Natural killer cell (primary cell): ENCODE measurements around the gene SCART1. TPM values are rescaled to one million over a fixed set of nuclear protein-coding genes. Genes with fewer than 3 reads are reported as not detected.

Experiments
- ATAC-seq, 3 donors: fragments of 150-1000 bp in 2 of 3; fragments of 200-7000 bp in 1 of 3; cut with Tn5 transposase; 1 replicate in 1 of 3; 2 replicates in 2 of 3; pipeline ENCODE4 v1.10.0; 2021; ENCODE audit warnings: mild to moderate bottlenecking in 2 of 3, moderate library complexity in 2 of 3
- DNase-seq, 2 donors: peaks; one replicate each; pipeline versions ENCODE4 v3.0.0 to v3.0.0-alpha.2; 2013 to 2021; ENCODE audit warnings: mixed read lengths in 1 of 2
- H3K27ac ChIP-seq: one replicate; pipeline ENCODE4 v1.5.1; 2013; ENCODE audit warnings: mild to moderate bottlenecking, low read length
- H3K27me3 ChIP-seq: one replicate; pipeline ENCODE4 v1.6.1; 2013; ENCODE audit warnings: low read length; ENCODE audit not compliant: control insufficient read depth, insufficient read depth
- H3K36me3 ChIP-seq: one replicate; pipeline ENCODE4 v1.6.1; 2013; ENCODE audit warnings: low read length; ENCODE audit not compliant: control insufficient read depth, insufficient read depth
- H3K4me1 ChIP-seq: one replicate; pipeline ENCODE4 v1.6.1; 2013; ENCODE audit warnings: low read length; ENCODE audit not compliant: control insufficient read depth, insufficient read depth
- H3K4me3 ChIP-seq: one replicate; pipeline ENCODE4 v1.5.1; 2013; ENCODE audit warnings: low read length
- H3K9me3 ChIP-seq: one replicate; pipeline ENCODE4 v1.6.1; 2013; ENCODE audit warnings: low read length; ENCODE audit not compliant: control insufficient read depth, insufficient read depth
- H3K27ac Mint-ChIP-seq, 2 donors: one replicate each; pipeline ENCODE4 v1.8.0; 2022; ENCODE audit warnings: mild to moderate bottlenecking in 2 of 2, mixed read lengths in 2 of 2, moderate library complexity in 1 of 2
- H3K27me3 Mint-ChIP-seq, 2 donors: one replicate each; pipeline ENCODE4 v1.8.0; 2022; ENCODE audit warnings: low read depth in 2 of 2, mixed read lengths in 2 of 2
- H3K36me3 Mint-ChIP-seq: one replicate; pipeline ENCODE4 v1.8.0; 2022; ENCODE audit warnings: mixed read lengths
- H3K4me1 Mint-ChIP-seq, 2 donors: one replicate each; pipeline ENCODE4 v1.8.0; 2022; ENCODE audit warnings: mixed read lengths in 2 of 2
- H3K4me3 Mint-ChIP-seq: one replicate; pipeline ENCODE4 v1.8.0; 2022; ENCODE audit warnings: mild to moderate bottlenecking, moderate library complexity, mixed read lengths
- H3K9me3 Mint-ChIP-seq, 2 donors: one replicate each; pipeline ENCODE4 v1.8.0; 2022; ENCODE audit warnings: mixed read lengths in 2 of 2
- WGBS: methylation state at CpG from one replicate; pipeline ENCODE4 v1.1.7; 2013; ENCODE audit warnings: missing lambda C conversion rate; ENCODE audit not compliant: insufficient coverage; 5-methylcytosine and 5-hydroxymethylcytosine counted together
- intact Hi-C: fragments of 100-400 bp; cut with micrococcal nuclease; formaldehyde crosslinking; loops from one replicate; pipeline ENCODE4 v1.14.2; 2022
- total RNA-seq, 4 donors: library from RNA; stranded (reverse); fragments of 120-200 nt in 1 of 4; gene quantifications; one replicate each; pipeline versions ENCODE4 v1.2.3 to v1.2.4, GENCODE V29; 2013 to 2022
- TF ChIP-seq, protein P1 (sequence below): fragments of 200-600 bp; IDR thresholded peaks from one replicate; pipeline ENCODE4 v1.8.0; 2022; ENCODE audit warnings: antibody characterized with exemption

Gene SCART1
- total RNA-seq, 3 donors from 2014 or later (not counting 1 experiment from before 2014, with no cell fraction given), result 8.6 to 13.8 (median 9.9) TPM

DNA sequence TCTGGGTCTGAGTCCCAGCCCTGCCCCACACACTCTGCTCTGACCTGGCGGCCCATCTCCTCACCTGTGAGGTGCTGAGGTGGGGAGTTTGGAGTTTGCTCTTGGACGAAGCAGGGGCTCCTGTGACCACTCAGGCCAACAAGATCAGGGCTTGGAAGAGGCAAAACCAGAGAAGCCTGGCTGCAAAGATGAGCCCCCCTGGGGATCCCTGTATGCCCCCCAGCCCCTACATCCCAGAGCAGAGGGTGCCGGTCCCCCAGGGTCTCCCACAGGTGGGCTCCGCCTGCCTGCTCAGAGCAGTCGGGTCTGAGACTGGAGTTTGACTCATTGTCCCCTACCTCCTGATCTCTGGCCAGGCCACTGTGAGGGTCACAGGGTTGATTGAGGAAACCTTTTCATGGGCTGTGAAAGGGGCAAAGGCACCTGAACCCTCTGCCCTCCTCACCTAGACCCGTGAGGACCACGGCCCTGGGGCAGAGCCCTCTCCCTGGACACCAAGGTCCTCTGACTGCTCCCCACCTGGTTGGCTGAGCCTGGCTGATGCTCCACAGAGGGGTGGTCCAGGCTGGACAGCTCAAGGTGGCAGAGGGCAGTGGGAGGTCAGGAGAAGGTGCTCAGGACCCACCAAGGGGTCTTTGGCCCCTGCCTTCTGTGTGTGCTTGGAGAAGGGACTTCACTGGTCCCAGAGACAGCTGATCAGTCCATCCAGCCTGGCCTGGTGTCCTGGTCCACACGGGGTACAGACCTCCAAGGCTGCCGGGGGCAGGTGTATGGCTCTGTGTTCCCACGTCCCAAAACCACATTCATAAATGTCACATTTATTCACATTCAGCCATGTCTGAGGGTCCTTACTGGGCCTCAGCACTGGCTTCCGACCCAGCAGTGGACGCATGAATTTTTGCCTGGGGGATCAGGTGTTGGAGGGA lies 9.1 kb upstream of the SCART1 start:
- intact Hi-C loops, result loop anchor here (10.0 kb wide), 1 partner anchor 50 kb away; no protein-coding TSS in a partner anchor
- DNase-seq, result no peak
- peaks cover 26% of the 10 kb centered on the region for H3K36me3 Mint-ChIP-seq
- no peak overlapping the region for H3K27ac Mint-ChIP-seq
- peaks cover 2 to 13% of the 10 kb centered on the region in 2 donors for H3K27me3 Mint-ChIP-seq
- no peak overlapping the region for H3K4me3 ChIP-seq
- H3K4me1 ChIP-seq, result peaks cover 29% of the 10 kb centered on the region
- H3K4me3 Mint-ChIP-seq, result no peak overlapping the region
- 85% methylated on average over 12 of the region's 12 CpGs for WGBS
- no peak for ATAC-seq
- H3K9me3 ChIP-seq, result peaks cover 13% of the 10 kb centered on the region
- H3K36me3 ChIP-seq, result no peaks in the 10 kb centered on the region
- H3K4me1 Mint-ChIP-seq, result peaks cover 13 to 35% of the 10 kb centered on the region in 2 donors
- no peak overlapping the region for H3K27ac ChIP-seq
- H3K27me3 ChIP-seq, result peaks cover 3% of the 10 kb centered on the region
- peaks cover 15 to 16% of the 10 kb centered on the region in 2 donors for H3K9me3 Mint-ChIP-seq
- TF ChIP-seq, protein P1, sequence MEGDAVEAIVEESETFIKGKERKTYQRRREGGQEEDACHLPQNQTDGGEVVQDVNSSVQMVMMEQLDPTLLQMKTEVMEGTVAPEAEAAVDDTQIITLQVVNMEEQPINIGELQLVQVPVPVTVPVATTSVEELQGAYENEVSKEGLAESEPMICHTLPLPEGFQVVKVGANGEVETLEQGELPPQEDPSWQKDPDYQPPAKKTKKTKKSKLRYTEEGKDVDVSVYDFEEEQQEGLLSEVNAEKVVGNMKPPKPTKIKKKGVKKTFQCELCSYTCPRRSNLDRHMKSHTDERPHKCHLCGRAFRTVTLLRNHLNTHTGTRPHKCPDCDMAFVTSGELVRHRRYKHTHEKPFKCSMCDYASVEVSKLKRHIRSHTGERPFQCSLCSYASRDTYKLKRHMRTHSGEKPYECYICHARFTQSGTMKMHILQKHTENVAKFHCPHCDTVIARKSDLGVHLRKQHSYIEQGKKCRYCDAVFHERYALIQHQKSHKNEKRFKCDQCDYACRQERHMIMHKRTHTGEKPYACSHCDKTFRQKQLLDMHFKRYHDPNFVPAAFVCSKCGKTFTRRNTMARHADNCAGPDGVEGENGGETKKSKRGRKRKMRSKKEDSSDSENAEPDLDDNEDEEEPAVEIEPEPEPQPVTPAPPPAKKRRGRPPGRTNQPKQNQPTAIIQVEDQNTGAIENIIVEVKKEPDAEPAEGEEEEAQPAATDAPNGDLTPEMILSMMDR, result no peak

DNA sequence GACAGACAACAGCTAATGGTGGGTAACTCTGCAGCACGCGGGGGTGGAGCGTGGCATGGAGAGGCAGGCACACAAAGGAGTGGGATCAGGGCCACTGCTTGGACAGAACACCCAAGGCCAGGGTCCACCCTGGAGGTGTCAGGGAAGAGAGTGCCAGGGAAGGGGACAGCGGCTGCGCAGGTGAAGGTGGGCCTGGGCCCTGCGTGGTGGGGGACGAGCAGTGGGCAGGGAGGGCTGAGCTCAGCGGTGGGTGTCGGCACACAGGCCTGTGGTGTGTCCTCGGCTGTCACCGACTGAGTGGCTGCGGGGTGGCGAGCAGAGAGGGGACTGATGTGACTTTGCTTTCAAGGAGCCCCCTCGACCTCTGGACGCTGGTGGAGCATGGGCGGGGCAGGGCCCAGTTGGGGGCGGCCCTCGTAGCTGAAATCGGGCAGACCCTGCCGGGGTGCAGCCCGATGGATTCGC lies 8.4 kb upstream of the SCART1 start:
- Mint-ChIP-seq H3K27me3 (peaks cover 2 to 13% of the 10 kb centered on the region in 2 donors), H3K36me3 (peaks cover 26% of the 10 kb centered on the region), H3K4me3 (no peak overlapping the region), H3K9me3 (peaks cover 15 to 16% of the 10 kb centered on the region in 2 donors), H3K27ac (no peak overlapping the region), H3K4me1 (peaks cover 13 to 34% of the 10 kb centered on the region in 2 donors)
- H3K4me3 ChIP-seq, result no peak overlapping the region
- TF ChIP-seq, protein P1, result no peak
- WGBS, result 96% methylated on average over 21 of the region's 22 CpGs
- intact Hi-C loops, result loop anchor here (10.0 kb wide), 1 partner anchor 50 kb away; no protein-coding TSS in a partner anchor
- no peak overlapping the region for H3K27ac ChIP-seq
- H3K4me1 ChIP-seq, result peaks cover 29% of the 10 kb centered on the region
- DNase-seq, result no peak
- H3K36me3 ChIP-seq, result no peaks in the 10 kb centered on the region
- peaks cover 3% of the 10 kb centered on the region for H3K27me3 ChIP-seq
- H3K9me3 ChIP-seq, result peaks cover 13% of the 10 kb centered on the region
- no peak for ATAC-seq

- Mint-ChIP-seq H3K27ac (no peak overlapping the region), H3K27me3 (peaks cover 2 to 13% of the 10 kb centered on the region in 2 donors), H3K4me3 (no peak overlapping the region), H3K36me3 (peaks cover 26% of the 10 kb centered on the region), H3K4me1 (peaks cover 13 to 34% of the 10 kb centered on the region in 2 donors), H3K9me3 (peaks cover 15 to 16% of the 10 kb centered on the region in 2 donors)
- TF ChIP-seq, protein P1, result no peak
- Histone ChIP-seq H3K4me1 (peaks cover 24% of the 10 kb centered on the region), H3K36me3 (no peaks in the 10 kb centered on the region), H3K27me3 (peaks cover 3% of the 10 kb centered on the region), H3K27ac (no peak overlapping the region), H3K4me3 (no peak overlapping the region), H3K9me3 (peaks cover 13% of the 10 kb centered on the region)
- intact Hi-C loops, result loop anchor here (10.0 kb wide), 1 partner anchor 49 kb away; no protein-coding TSS in a partner anchor
- DNase-seq, result peak in 1 of 2 donors; percentile 13
- 65% methylated on average over 80 of the region's 80 CpGs for WGBS
- no peak for ATAC-seq
These were observed 7.7 kb upstream of the SCART1 start for GRCh38 chr10:133445751-133446708.
